HL-60/S4 (cell line): ENCODE data around the gene OLFM1.

Experiments
- in situ Hi-C: fragments of 300-500 bp; cut with MboI; formaldehyde crosslinking; loops from 2 replicates; pipeline ENCODE4 v1.14.3; 2022; ENCODE audit warnings: low sequenced_read_pairs

OLFM1 gene

GRCh38 chr9:135076143-135076875, 11.2 kb upstream of the OLFM1 start:
- in situ Hi-C loops = no loop called here

- in situ Hi-C loops = no loop called here
Observed at GRCh38 chr9:135076876-135077430, 10.5 kb upstream of the OLFM1 start.

- in situ Hi-C loops = no loop called here
Observed at GRCh38 chr9:135077497-135078200, 9.8 kb upstream of the OLFM1 start.

GRCh38 chr9:135078361-135078821, 9.1 kb upstream of the OLFM1 start:
- in situ Hi-C loops = no loop called here

GRCh38 chr9:135079018-135079417, 8.4 kb upstream of the OLFM1 start:
- in situ Hi-C loops = no loop called here

- in situ Hi-C loops = loop anchor here (10.0 kb wide), 1 partner anchor 265 kb away; no protein-coding TSS in a partner anchor
Observed at GRCh38 chr9:135079676-135080075, 7.8 kb upstream of the OLFM1 start.

- in situ Hi-C loops = loop anchor here (10.0 kb wide), 1 partner anchor 264 kb away; no protein-coding TSS in a partner anchor
Observed at GRCh38 chr9:135080286-135081263, 6.9 kb upstream of the OLFM1 start.

GRCh38 chr9:135081264-135081660, 6.2 kb upstream of the OLFM1 start:
- in situ Hi-C loops = loop anchor here (10.0 kb wide), 1 partner anchor 264 kb away; no protein-coding TSS in a partner anchor

GRCh38 chr9:135081731-135082130, 5.7 kb upstream of the OLFM1 start:
- in situ Hi-C loops = loop anchor here (10.0 kb wide), 1 partner anchor 263 kb away; no protein-coding TSS in a partner anchor

GRCh38 chr9:135082536-135082935, 4.9 kb upstream of the OLFM1 start:
- in situ Hi-C loops = loop anchor here (10.0 kb wide), 1 partner anchor 262 kb away; no protein-coding TSS in a partner anchor

GRCh38 chr9:135083241-135083810, 4.1 kb upstream of the OLFM1 start:
- in situ Hi-C loops = loop anchor here (10.0 kb wide), 1 partner anchor 261 kb away; no protein-coding TSS in a partner anchor

GRCh38 chr9:135083831-135084230, 3.6 kb upstream of the OLFM1 start:
- in situ Hi-C loops = loop anchor here (10.0 kb wide), 1 partner anchor 261 kb away; no protein-coding TSS in a partner anchor

GRCh38 chr9:135084262-135084661, 3.2 kb upstream of the OLFM1 start:
- in situ Hi-C loops = loop anchor here (10.0 kb wide), 1 partner anchor 261 kb away; no protein-coding TSS in a partner anchor

- in situ Hi-C loops = loop anchor here (10.0 kb wide), 1 partner anchor 260 kb away; no protein-coding TSS in a partner anchor
Observed at GRCh38 chr9:135084881-135085760, 2.3 kb upstream of the OLFM1 start.

- in situ Hi-C loops = loop anchor here (10.0 kb wide), 1 partner anchor 259 kb away; no protein-coding TSS in a partner anchor
Observed at GRCh38 chr9:135085830-135086546, 1.5 kb upstream of the OLFM1 start.

GRCh38 chr9:135086597-135087488, 625 bp upstream of the OLFM1 start:
- in situ Hi-C loops = loop anchor here (10.0 kb wide), 1 partner anchor 258 kb away; no protein-coding TSS in a partner anchor

GRCh38 chr9:135087899-135088347, 455 bp downstream of the OLFM1 start:
- in situ Hi-C loops = loop anchor here (10.0 kb wide), 1 partner anchor 257 kb away; no protein-coding TSS in a partner anchor
